ENCODE results near the gene CISD1. TPM values are rescaled to one million over a fixed set of nuclear protein-coding genes. Genes with fewer than 3 reads are reported as not detected.
"Not testable (repeated sequence)": the region's sequence is repeated elsewhere in the genome, so short reads cannot be mapped to it uniquely, and the experiment has no call there.

Gene CISD1
- total RNA-seq, 2 donors from 2014 or later, result 10.3 to 16.9 TPM

DNA sequence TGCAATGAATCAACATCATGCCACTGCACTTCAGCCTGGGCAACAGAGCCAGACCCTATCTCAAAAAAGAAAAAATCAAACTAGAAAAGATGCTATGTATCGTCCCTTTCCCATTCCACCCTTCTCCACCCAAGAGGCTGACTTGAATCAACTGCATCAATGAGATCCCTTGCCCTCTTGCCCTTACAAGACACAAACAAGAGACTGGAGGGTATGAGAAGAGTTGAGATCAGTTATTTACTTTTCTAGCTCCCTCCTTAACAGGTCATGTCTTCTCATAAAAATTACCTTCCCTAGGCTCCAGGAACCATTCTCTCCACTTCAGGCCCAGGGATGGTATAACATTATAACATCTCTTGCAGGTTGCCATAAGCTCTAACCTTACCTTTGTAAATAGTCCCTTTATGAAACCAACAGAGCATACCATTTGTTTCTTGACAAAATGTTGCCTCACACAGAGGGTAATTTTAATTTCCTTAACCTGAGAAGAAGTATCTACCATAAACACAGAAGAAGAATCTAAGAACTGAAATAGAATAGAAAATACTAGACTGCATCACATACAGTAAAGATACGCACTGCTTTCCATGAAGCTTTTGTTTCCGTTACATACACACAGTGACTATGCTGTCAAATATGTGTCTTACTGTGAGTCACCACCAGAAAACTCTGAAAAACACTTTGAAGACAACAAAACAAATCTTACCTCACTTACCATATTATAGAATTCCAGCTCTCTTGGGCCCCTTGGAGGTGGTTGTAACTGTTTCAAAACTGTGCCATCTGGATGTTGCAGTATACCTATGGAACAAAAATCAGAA, 31.7 kb upstream of the CISD1 start:
- intact Hi-C loops (cut with DNase I), result no loop called here
- no peaks in the 10 kb centered on the region for H3K9me3 ChIP-seq
- DNase-seq (ENCODE audit: low spot score), result no peak
- TF ChIP-seq POLR2A (IDR thresholded peaks at IDR 0.05) (no peak), POLR2AphosphoS5 (IDR thresholded peaks at IDR 0.05) (no peak)
- TF ChIP-seq, protein P1, sequence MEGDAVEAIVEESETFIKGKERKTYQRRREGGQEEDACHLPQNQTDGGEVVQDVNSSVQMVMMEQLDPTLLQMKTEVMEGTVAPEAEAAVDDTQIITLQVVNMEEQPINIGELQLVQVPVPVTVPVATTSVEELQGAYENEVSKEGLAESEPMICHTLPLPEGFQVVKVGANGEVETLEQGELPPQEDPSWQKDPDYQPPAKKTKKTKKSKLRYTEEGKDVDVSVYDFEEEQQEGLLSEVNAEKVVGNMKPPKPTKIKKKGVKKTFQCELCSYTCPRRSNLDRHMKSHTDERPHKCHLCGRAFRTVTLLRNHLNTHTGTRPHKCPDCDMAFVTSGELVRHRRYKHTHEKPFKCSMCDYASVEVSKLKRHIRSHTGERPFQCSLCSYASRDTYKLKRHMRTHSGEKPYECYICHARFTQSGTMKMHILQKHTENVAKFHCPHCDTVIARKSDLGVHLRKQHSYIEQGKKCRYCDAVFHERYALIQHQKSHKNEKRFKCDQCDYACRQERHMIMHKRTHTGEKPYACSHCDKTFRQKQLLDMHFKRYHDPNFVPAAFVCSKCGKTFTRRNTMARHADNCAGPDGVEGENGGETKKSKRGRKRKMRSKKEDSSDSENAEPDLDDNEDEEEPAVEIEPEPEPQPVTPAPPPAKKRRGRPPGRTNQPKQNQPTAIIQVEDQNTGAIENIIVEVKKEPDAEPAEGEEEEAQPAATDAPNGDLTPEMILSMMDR (IDR thresholded peaks at IDR 0.05), result no peak
- H3K4me1 ChIP-seq (replicated peaks), result no peaks in the 10 kb centered on the region
- 96% methylated on average over 3 of the region's 3 CpGs for WGBS
- H3K36me3 ChIP-seq, result no peaks in the 10 kb centered on the region
- H3K27me3 ChIP-seq (replicated peaks; ENCODE audit: insufficient read depth), result no peaks in the 10 kb centered on the region
- H3K4me3 ChIP-seq, result no peak overlapping the region
- no peak overlapping the region for H3K27ac ChIP-seq

DNA sequence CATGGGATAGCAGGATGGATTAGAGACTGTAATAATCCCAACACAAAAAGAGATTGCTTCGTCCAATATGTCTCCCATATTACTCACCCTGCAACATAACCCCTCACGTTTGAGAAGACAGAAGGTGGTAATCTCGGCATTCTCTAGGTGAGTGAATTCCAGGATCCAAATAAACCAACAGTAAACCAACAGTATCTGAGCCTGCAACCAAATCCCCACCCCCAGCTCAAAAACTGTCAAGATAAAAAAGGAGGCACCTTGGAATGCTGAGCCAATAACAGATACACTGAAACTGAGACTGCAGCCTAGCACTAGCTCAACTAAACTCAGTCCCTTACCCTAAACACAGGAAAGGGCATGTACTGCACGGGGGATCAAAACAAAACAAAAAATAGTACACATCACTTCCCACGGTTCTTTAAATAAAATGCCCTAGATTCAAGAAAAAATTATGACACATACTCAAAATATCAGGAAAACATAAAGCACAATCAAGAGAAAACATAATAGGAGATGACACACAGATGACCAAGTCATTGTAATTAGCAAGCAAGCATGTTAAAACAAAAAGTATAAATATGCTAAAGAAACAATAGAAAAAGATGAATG, 29.3 kb upstream of the CISD1 start:
- 77% methylated on average over 5 of the region's 5 CpGs for WGBS
- H3K4me1 ChIP-seq (replicated peaks), result no peaks in the 10 kb centered on the region
- H3K36me3 ChIP-seq, result no peaks in the 10 kb centered on the region
- H3K9me3 ChIP-seq, result no peaks in the 10 kb centered on the region
- TF ChIP-seq, protein P1 (IDR thresholded peaks at IDR 0.05), result no peak
- TF ChIP-seq POLR2A (IDR thresholded peaks at IDR 0.05) (no peak), POLR2AphosphoS5 (IDR thresholded peaks at IDR 0.05) (no peak)
- H3K27ac ChIP-seq, result no peak overlapping the region
- no peaks in the 10 kb centered on the region for H3K27me3 ChIP-seq (replicated peaks; ENCODE audit: insufficient read depth)
- H3K4me3 ChIP-seq, result no peak overlapping the region
- intact Hi-C loops (cut with DNase I), result no loop called here
- DNase-seq (ENCODE audit: low spot score), result no peak

DNA sequence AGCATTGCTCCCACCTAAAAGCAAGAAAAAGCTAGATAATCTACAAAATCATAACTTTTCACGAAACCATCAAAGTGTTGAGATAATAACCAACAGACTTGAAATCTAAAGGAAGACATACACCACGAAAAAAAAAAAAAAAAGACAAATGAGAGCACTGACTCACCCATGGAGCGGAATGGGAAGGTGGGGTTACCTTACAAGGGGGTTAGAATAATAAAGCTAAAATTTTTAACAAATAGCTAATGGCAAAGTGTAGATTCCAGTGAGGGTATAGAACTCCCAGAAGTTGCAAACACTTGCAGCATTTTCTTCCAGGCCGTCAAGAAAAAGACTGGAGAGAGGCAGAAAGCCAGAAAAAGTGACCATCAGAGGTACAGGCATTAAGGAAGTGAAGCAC, 28.4 kb upstream of the CISD1 start:
- H3K27me3 ChIP-seq (replicated peaks; ENCODE audit: insufficient read depth), result no peaks in the 10 kb centered on the region
- intact Hi-C loops (cut with DNase I), result no loop called here
- H3K27ac ChIP-seq, result no peak overlapping the region
- no peak overlapping the region for H3K4me3 ChIP-seq
- no peaks in the 10 kb centered on the region for H3K36me3 ChIP-seq
- no peak for DNase-seq (ENCODE audit: low spot score)
- no peaks in the 10 kb centered on the region for H3K9me3 ChIP-seq
- 81% methylated on average over 4 of the region's 4 CpGs for WGBS
- TF ChIP-seq POLR2AphosphoS5 (IDR thresholded peaks at IDR 0.05), result no peak
- TF ChIP-seq, protein P1 (IDR thresholded peaks at IDR 0.05), result no peak
- TF ChIP-seq POLR2A (IDR thresholded peaks at IDR 0.05), result no peak
- no peaks in the 10 kb centered on the region for H3K4me1 ChIP-seq (replicated peaks)

DNA sequence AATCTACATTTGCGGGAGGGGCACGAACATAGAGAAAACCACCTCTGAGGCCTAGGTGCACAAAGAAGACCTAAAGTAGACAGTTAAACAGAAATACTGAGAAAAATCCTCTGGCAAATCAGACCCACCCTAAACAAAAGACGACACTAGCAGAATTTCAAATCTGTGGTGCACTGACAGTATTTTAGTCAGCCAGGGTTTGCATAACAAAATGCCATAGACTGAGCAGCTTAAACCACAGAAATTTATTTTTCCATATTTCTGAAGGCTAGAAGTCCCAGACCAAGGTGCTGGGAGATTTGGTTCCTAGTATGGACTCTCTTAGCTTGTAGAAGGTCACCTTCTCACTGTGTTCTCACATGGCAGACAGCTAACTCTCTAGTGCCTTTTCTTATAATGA, 27.6 kb upstream of the CISD1 start:
- no peak overlapping the region for H3K27ac ChIP-seq
- WGBS, result 76% methylated on average over 3 of the region's 3 CpGs
- no peak for TF ChIP-seq POLR2AphosphoS5 (IDR thresholded peaks at IDR 0.05)
- no peak for TF ChIP-seq POLR2A (IDR thresholded peaks at IDR 0.05)
- TF ChIP-seq, protein P1 (IDR thresholded peaks at IDR 0.05), result no peak
- no peaks in the 10 kb centered on the region for H3K36me3 ChIP-seq
- intact Hi-C loops (cut with DNase I), result no loop called here
- H3K27me3 ChIP-seq (replicated peaks; ENCODE audit: insufficient read depth), result no peaks in the 10 kb centered on the region
- no peak for DNase-seq (ENCODE audit: low spot score)
- no peaks in the 10 kb centered on the region for H3K9me3 ChIP-seq
- H3K4me3 ChIP-seq, result no peak overlapping the region
- no peaks in the 10 kb centered on the region for H3K4me1 ChIP-seq (replicated peaks)

DNA sequence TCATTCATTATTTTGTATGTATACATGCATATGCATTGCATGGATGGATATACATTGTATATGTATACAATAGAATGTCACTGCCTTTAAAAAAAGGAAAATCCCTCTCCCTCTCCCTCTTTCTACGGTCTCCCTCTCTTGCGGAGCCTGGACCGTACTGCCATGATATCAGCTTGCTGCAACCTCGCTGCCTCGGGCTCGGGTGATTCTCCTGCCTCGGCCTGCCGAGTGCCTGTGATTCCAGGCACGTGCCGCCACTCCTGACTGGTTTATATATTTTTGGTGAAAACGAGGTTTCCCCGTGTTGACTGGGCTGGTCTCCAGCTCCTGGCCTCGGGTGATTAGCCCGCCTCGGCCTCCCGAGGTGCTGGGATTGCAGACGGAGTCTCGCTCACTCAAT, 25.7 kb upstream of the CISD1 start:
- no peaks in the 10 kb centered on the region for H3K9me3 ChIP-seq
- H3K27ac ChIP-seq, result no peak overlapping the region
- TF ChIP-seq, protein P1 (IDR thresholded peaks at IDR 0.05), result no peak
- DNase-seq (ENCODE audit: low spot score), result no peak
- H3K36me3 ChIP-seq, result no peaks in the 10 kb centered on the region
- H3K4me3 ChIP-seq, result no peak overlapping the region
- no peaks in the 10 kb centered on the region for H3K27me3 ChIP-seq (replicated peaks; ENCODE audit: insufficient read depth)
- H3K4me1 ChIP-seq (replicated peaks), result no peaks in the 10 kb centered on the region
- intact Hi-C loops (cut with DNase I), result no loop called here
- 96% methylated on average over 18 of the region's 18 CpGs for WGBS

GRCh38 chr10:58243801-58244200, 25.2 kb upstream of the CISD1 start:
- H3K4me1 ChIP-seq (replicated peaks); H3K4me3 ChIP-seq; H3K36me3 ChIP-seq; H3K27ac ChIP-seq; DNase-seq (ENCODE audit: low spot score); H3K27me3 ChIP-seq (replicated peaks; ENCODE audit: insufficient read depth); intact Hi-C loops (cut with DNase I); H3K9me3 ChIP-seq: not testable (repeated sequence)
- 95% methylated on average over 29 of the region's 31 CpGs for WGBS

GRCh38 chr10:58244242-58244641, 24.7 kb upstream of the CISD1 start:
- H3K9me3 ChIP-seq; H3K4me1 ChIP-seq (replicated peaks); DNase-seq (ENCODE audit: low spot score); H3K36me3 ChIP-seq; H3K4me3 ChIP-seq; H3K27me3 ChIP-seq (replicated peaks; ENCODE audit: insufficient read depth); H3K27ac ChIP-seq; intact Hi-C loops (cut with DNase I): not testable (repeated sequence)
- WGBS, result 93% methylated on average over 23 of the region's 28 CpGs
